ENCODE measurements around the gene EMC8. TPM values are rescaled to one million over a fixed set of nuclear protein-coding genes. Genes with fewer than 3 reads are reported as not detected.

EMC8 gene
- polyA plus RNA-seq, 1 of the 3 experiments (the other 2 are of a cell fraction), result 45.9 TPM

DNA sequence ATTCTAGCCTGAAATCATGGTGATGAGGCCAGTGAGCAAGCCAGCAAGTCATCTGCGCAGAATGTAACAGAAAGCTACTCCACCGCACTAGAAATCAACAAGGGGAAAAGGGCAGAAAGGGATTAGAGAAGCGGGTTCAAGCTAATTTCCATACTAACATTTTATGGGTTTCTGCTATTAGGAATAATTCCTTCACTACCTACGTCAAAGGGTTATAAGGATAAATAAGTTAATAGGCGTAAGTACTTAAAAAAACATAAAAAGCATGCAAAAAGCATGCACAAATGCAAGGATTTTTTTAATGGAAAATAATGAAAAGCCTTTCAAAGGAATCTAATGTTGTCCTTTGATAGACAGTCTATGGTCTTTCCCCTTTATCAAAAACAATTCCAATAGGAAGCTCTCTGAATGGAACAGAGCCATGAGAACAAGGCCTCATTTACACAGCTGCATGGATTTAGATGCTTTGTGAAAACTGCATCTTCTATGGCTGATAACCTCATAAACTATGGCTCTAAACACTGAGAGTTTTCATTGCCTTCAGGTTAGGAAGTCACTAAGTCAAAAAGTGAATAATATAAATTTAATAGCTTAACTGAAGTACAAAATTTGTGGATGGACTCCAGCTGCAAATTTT is 5.6 kb downstream of the EMC8 start:
- H3K27me3 ChIP-seq (ENCODE audit: insufficient read depth), result no peaks in the 10 kb centered on the region
- H3K27ac ChIP-seq (ENCODE audit: low read depth in 2 of 2, low read length in 1 of 2), result no peak overlapping the region
- ChIA-PET CTCF (interaction anchor here (0.7 to 1.4 kb wide), 2 partner anchors 26 to 34 kb away, joined by 3 read pairs; no protein-coding TSS in a partner anchor), POLR2A (no interaction called here)
- H3K9ac ChIP-seq, result no peak overlapping the region
- no peak for DNase-seq
- H3F3A ChIP-seq (replicated peaks; ENCODE audit: insufficient read depth), result no peaks in the 10 kb centered on the region
- peaks cover 81% of the 10 kb centered on the region for H4K20me1 ChIP-seq (ENCODE audit: insufficient read depth)
- H3K9me2 ChIP-seq, result no peaks in the 10 kb centered on the region
- 97% methylated on average over 5 of the region's 5 CpGs for WGBS (ENCODE audit: low lambda C conversion rate)
- no peaks in the 10 kb centered on the region for H3K9me3 ChIP-seq
- H3K36me3 ChIP-seq (replicated peaks in 1 of 2; ENCODE audit: control insufficient read depth in 1 of 2, insufficient read depth in 2 of 2, low read length in 1 of 2), result peaks cover 42% of the 10 kb centered on the region in 2 experiments
- no peak overlapping the region for H2AFZ ChIP-seq (ENCODE audit: low read depth)
- no peak overlapping the region for H3K4me3 ChIP-seq (ENCODE audit: low read depth in 2 of 2, low read length in 1 of 2)
- no peak overlapping the region for H3K4me2 ChIP-seq
- peaks cover 99% of the 10 kb centered on the region for H3K79me2 ChIP-seq (ENCODE audit: insufficient read depth)
- TF ChIP-seq TAF1 (IDR thresholded peaks at IDR 0.05; ENCODE audit: borderline replicate concordance, low read depth, low read length) (no peak), EP300 (IDR thresholded peaks at IDR 0.05; ENCODE audit: borderline replicate concordance in 1 of 2, low read depth in 1 of 2, low read length in 1 of 2) (no peak), PBX3 (IDR thresholded peaks at IDR 0.05) (no peak), JUND (IDR thresholded peaks at IDR 0.05) (no peak), TCF12 (IDR thresholded peaks at IDR 0.05) (no peak), CHD2 (IDR thresholded peaks at IDR 0.05; ENCODE audit: low read length, partially characterized antibody) (no peak), RCOR1 (IDR thresholded peaks at IDR 0.05; ENCODE audit: low read length) (no peak), CTCF (IDR thresholded peaks at IDR 0.05) (no peak), FOXM1 (IDR thresholded peaks at IDR 0.05; ENCODE audit: low read depth) (no peak), SMC3 (IDR thresholded peaks at IDR 0.05; ENCODE audit: low read depth, low read length) (no peak), FOSL2 (IDR thresholded peaks at IDR 0.05; ENCODE audit: borderline replicate concordance, low read depth) (no peak), RXRA (IDR thresholded peaks at IDR 0.05; ENCODE audit: borderline replicate concordance, low read depth) (no peak), REST (IDR thresholded peaks at IDR 0.05; ENCODE audit: low read depth, low read length) (no peak), YY1 (IDR thresholded peaks at IDR 0.05; ENCODE audit: low read depth) (no peak)
- TF ChIP-seq, protein P1, sequence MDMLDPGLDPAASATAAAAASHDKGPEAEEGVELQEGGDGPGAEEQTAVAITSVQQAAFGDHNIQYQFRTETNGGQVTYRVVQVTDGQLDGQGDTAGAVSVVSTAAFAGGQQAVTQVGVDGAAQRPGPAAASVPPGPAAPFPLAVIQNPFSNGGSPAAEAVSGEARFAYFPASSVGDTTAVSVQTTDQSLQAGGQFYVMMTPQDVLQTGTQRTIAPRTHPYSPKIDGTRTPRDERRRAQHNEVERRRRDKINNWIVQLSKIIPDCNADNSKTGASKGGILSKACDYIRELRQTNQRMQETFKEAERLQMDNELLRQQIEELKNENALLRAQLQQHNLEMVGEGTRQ (IDR thresholded peaks at IDR 0.05; ENCODE audit: borderline replicate concordance, low read depth, low read length), result no peak
- H3K4me1 ChIP-seq (ENCODE audit: control insufficient read depth in 1 of 2, insufficient read depth in 2 of 2, low read depth in 1 of 2, low read length in 1 of 2), result peaks cover 4 to 7% of the 10 kb centered on the region in 2 experiments; a peak in 1 of 4 replicates
